ENCODE results near the gene TGFBR3L.
"Not testable (repeated sequence)": the region's sequence is repeated elsewhere in the genome, so short reads cannot be mapped to it uniquely, and the experiment has no call there.

Gene TGFBR3L

DNA sequence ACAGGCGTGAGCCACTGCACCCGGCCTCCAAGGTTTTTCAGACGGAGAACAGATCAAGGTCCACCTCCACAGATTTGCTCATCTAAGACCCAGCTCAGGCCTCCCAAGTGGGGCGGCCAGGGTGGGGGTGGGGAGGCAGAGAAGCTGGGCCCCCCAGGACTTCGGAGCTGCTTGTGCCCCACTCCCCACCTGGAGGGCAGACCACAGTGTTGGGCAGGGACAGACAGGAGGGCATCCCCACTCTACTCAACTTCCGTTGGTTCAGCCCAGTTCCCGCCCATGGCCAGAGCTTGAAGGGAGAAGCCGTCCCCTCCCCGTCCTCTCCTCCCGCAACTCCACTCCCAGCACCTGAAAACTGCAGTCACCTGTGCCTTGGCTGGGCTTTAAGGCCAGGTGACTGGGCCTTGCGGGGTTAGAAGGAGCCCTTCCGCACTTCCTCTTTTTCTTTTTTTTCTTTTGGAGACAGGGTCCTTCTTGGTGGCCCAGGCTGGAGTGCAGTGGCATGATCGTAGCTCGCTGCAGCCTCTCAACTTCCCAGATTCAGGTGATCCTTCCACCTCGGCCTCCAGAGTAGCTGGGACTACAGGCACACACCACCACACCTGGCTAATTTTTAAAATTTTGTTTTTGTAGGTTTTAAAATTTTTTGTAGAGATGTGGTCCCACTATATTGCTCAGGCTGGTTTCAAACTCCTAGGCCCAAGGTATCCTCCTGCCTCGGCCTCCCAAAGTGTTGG is 27.1 kb upstream of the TGFBR3L start:
- ATAC-seq (replicated peaks) (no peak), DNase-seq (no peak)
- no peaks in the 10 kb centered on the region for H3K36me3 Mint-ChIP-seq (ENCODE audit: insufficient read depth)
- H3K27me3 Mint-ChIP-seq = peaks cover 8 to 40% of the 10 kb centered on the region in 2 donors
- no peaks in the 10 kb centered on the region for H3K9me3 Mint-ChIP-seq
- no peak overlapping the region for H3K27ac Mint-ChIP-seq
- H3K4me3 Mint-ChIP-seq = no peak overlapping the region
- peaks cover 0 to 1% of the 10 kb centered on the region in 2 donors for H3K4me1 Mint-ChIP-seq (ENCODE audit: low read depth in 2 of 2)

GRCh38 chr19:7888145-7888825 is 26.3 kb upstream of the TGFBR3L start, which contains the start of gene LRRC8E:
Gene LRRC8E (plus strand): TSS chr19:7888510. CDS start chr19:7895604, 7,094 bp downstream.
- Mint-ChIP-seq H3K27ac (no peak within 1 kb of the TSS), H3K4me1 (ENCODE audit: low read depth in 2 of 2) (peaks cover 0 to 1% of the 10 kb centered on the region in 2 donors), H3K27me3 (peaks cover 8 to 40% of the 10 kb centered on the region in 2 donors), H3K36me3 (ENCODE audit: insufficient read depth) (no peaks in the 10 kb centered on the region), H3K4me3 (no peak within 1 kb of the TSS), H3K9me3 (no peaks in the 10 kb centered on the region)
- DNase-seq (no peak), ATAC-seq (replicated peaks) (peak; percentile 76)

DNA sequence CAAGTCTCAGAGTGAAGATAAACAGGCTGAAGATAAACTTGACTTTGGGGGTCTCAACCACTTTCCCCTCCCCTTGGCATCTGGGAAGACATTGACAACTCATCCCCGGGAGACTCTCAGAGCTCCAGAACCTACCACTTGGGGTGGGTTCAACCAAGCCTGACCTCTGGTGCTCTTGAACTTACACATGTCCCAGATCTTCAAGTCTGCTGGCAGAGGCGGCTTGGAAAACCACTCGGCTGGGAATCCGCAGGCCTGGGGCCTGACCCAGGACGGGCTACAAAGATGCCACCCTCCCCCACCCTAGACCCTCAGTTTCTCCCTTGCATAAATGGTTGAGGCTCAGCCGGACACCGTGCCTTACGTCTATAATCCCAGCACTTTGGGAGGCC is 25.8 kb upstream of the TGFBR3L start:
- Mint-ChIP-seq H3K36me3 (ENCODE audit: insufficient read depth) (no peaks in the 10 kb centered on the region), H3K27ac (no peak overlapping the region), H3K4me1 (ENCODE audit: low read depth in 2 of 2) (peaks cover 0 to 1% of the 10 kb centered on the region in 2 donors), H3K9me3 (no peaks in the 10 kb centered on the region), H3K4me3 (no peak overlapping the region), H3K27me3 (peaks cover 10 to 42% of the 10 kb centered on the region in 2 donors)
- DNase-seq (no peak), ATAC-seq (replicated peaks) (no peak)

DNA sequence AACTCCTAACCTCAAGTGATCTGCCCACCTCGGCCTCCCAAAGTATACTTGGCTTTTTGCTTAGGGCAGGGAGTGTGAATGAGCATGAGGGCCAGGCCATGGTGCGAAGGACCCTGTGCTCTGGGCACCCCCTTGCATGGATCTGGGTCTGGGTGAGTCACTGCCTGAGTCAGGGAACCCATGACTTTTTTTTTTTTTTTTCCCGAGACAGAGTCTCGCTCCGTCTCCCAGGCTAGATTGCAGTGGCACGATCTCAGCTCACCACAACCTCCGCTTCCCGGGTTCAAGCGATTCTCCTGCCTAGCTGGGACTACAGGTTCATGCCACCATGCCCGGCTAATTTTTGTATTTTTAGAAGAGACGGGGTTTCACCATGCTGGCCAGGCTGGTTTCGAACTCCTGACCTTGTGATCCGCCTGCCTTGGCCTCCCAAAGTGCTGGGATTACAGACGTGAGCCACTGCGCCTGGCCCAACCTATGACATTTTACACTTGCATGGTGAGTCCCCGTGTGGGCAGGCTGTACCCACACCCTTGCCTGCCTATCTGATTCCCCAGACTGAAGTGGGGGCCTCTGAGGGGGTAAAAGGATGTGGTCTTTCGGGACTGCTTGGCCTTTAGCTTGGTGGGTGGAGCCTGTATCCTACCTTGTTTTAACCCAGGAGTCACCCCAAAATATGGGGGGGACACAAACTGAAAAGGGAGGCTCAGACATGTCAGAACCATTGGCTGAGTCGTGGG is 21.1 kb upstream of the TGFBR3L start:
- not testable (repeated sequence) for H3K4me1 Mint-ChIP-seq (ENCODE audit: low read depth in 2 of 2); H3K4me3 Mint-ChIP-seq; H3K27ac Mint-ChIP-seq; DNase-seq; ATAC-seq (replicated peaks); H3K9me3 Mint-ChIP-seq; H3K36me3 Mint-ChIP-seq (ENCODE audit: insufficient read depth)
- H3K27me3 Mint-ChIP-seq = peaks cover 36 to 61% of the 10 kb centered on the region in 2 donors

- DNase-seq = no peak
- Mint-ChIP-seq H3K4me1 (ENCODE audit: low read depth in 2 of 2) (no peaks in the 10 kb centered on the region), H3K27me3 (peaks cover 27 to 49% of the 10 kb centered on the region in 2 donors), H3K9me3 (no peaks in the 10 kb centered on the region), H3K4me3 (no peak overlapping the region), H3K36me3 (ENCODE audit: insufficient read depth) (no peaks in the 10 kb centered on the region), H3K27ac (no peak overlapping the region)
- no peak for ATAC-seq (replicated peaks)
Observed at GRCh38 chr19:7894612-7895309, 19.9 kb upstream of the TGFBR3L start.

DNA sequence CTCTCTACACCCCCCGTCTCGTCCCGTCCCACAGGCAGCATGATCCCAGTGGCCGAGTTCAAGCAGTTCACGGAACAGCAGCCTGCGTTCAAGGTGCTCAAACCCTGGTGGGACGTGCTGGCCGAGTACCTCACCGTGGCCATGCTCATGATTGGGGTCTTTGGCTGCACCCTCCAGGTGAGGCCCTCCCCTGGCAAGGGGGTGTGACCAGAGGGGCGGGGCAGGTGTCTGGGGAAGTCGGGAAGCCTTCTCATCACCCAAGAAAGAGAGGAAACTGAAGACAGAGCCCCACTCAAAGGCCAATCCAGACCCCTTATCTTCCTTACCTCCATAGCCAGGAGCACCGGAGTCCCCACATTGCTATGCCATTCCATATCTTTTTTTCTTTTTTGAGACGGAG is 19.1 kb upstream of the TGFBR3L start:
- Mint-ChIP-seq H3K36me3 (ENCODE audit: insufficient read depth) (no peaks in the 10 kb centered on the region), H3K4me1 (ENCODE audit: low read depth in 2 of 2) (no peaks in the 10 kb centered on the region), H3K27me3 (peaks cover 27 to 43% of the 10 kb centered on the region in 2 donors), H3K9me3 (no peaks in the 10 kb centered on the region), H3K27ac (no peak overlapping the region), H3K4me3 (no peak overlapping the region)
- ATAC-seq (replicated peaks) (no peak), DNase-seq (no peak)

DNA sequence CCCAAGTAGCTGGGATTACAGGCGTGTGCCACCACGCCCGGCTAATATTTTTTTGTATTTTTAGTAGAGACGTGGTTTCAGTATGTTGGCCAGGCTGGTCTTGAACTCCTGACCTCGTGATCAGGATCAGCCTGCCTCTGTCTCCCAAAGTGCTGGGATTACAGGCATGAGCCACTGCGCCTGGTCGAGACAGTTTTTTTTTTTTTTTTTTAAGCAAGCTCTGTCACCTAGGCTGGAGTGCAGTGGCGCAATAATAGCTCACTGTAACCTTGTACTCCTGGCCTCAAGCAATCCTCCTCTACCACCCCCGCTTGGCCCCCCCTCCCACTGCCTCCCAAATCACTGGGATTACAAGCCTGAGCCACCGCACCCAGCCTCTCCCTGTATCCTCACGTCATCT is 17.3 kb upstream of the TGFBR3L start:
- peaks cover 27 to 33% of the 10 kb centered on the region in 2 donors for H3K27me3 Mint-ChIP-seq
- H3K36me3 Mint-ChIP-seq (ENCODE audit: insufficient read depth) = no peaks in the 10 kb centered on the region
- no peaks in the 10 kb centered on the region for H3K4me1 Mint-ChIP-seq (ENCODE audit: low read depth in 2 of 2)
- H3K27ac Mint-ChIP-seq = no peak overlapping the region
- H3K4me3 Mint-ChIP-seq = no peak overlapping the region
- ATAC-seq (replicated peaks) (no peak), DNase-seq (no peak)
- no peaks in the 10 kb centered on the region for H3K9me3 Mint-ChIP-seq

- Mint-ChIP-seq H3K27ac (no peak overlapping the region), H3K4me3 (no peak overlapping the region), H3K36me3 (ENCODE audit: insufficient read depth) (peaks cover 12% of the 10 kb centered on the region), H3K9me3 (no peaks in the 10 kb centered on the region), H3K27me3 (peaks cover 24 to 29% of the 10 kb centered on the region in 2 donors), H3K4me1 (ENCODE audit: low read depth in 2 of 2) (peaks cover 8 to 9% of the 10 kb centered on the region in 2 donors)
- ATAC-seq (replicated peaks) = no peak
- DNase-seq = no peak
Observed at GRCh38 chr19:7898967-7899366, 15.7 kb upstream of the TGFBR3L start.

DNA sequence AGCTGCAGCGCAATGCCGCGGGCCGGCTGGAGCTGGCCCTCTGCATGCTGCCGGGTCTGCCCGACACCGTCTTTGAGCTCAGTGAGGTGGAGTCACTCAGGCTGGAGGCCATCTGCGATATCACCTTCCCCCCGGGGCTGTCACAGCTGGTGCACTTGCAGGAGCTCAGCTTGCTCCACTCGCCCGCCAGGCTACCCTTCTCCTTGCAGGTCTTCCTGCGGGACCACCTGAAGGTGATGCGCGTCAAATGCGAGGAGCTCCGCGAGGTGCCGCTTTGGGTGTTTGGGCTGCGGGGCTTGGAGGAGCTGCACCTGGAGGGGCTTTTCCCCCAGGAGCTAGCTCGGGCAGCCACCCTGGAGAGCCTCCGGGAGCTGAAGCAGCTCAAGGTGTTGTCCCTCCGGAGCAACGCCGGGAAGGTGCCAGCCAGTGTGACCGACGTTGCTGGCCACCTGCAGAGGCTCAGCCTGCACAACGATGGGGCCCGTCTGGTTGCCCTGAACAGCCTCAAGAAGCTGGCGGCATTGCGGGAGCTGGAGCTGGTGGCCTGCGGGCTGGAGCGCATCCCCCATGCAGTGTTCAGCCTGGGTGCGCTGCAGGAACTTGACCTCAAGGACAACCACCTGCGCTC is 14.8 kb upstream of the TGFBR3L start:
- H3K9me3 Mint-ChIP-seq = no peaks in the 10 kb centered on the region
- H3K27me3 Mint-ChIP-seq = peaks cover 15 to 20% of the 10 kb centered on the region in 2 donors
- peaks cover 21% of the 10 kb centered on the region for H3K36me3 Mint-ChIP-seq (ENCODE audit: insufficient read depth)
- ATAC-seq (replicated peaks) (no peak), DNase-seq (no peak)
- H3K4me3 Mint-ChIP-seq = no peak overlapping the region
- peaks cover 13% of the 10 kb centered on the region in 2 donors for H3K4me1 Mint-ChIP-seq (ENCODE audit: low read depth in 2 of 2)
- H3K27ac Mint-ChIP-seq = no peak overlapping the region

GRCh38 chr19:7900401-7900870 is 14.2 kb upstream of the TGFBR3L start:
- ATAC-seq (replicated peaks) = no peak
- Mint-ChIP-seq H3K27ac (no peak overlapping the region), H3K27me3 (peaks cover 11 to 14% of the 10 kb centered on the region in 2 donors), H3K4me1 (ENCODE audit: low read depth in 2 of 2) (peaks cover 17 to 19% of the 10 kb centered on the region in 2 donors), H3K4me3 (no peak overlapping the region), H3K36me3 (ENCODE audit: insufficient read depth) (peaks cover 27% of the 10 kb centered on the region), H3K9me3 (no peaks in the 10 kb centered on the region)
- DNase-seq = no peak

DNA sequence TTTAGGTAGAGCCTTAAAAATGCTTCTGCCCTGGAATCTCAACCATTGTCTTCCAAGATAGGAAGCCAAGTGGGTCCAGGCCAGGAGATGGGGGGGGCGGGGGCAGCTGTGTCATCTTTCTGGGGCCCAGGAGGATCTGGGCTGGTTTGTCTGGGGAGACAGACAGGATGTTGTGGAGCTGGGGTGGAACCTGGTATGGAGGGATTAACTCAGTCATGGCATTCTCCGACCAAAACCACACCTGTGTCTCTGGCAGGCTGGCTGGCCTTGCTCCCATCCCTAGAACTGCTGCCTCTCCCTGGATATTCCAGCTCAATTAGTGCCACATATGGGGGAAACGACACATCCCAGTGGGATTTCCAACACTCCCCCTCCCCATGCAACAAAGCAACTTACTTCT is 13.7 kb upstream of the TGFBR3L start:
- H3K4me3 Mint-ChIP-seq = no peak overlapping the region
- peaks cover 22 to 24% of the 10 kb centered on the region in 2 donors for H3K4me1 Mint-ChIP-seq (ENCODE audit: low read depth in 2 of 2)
- H3K27ac Mint-ChIP-seq = no peak overlapping the region
- DNase-seq = no peak
- ATAC-seq (replicated peaks) = no peak
- peaks cover 31% of the 10 kb centered on the region for H3K36me3 Mint-ChIP-seq (ENCODE audit: insufficient read depth)
- H3K27me3 Mint-ChIP-seq = peaks cover 6 to 9% of the 10 kb centered on the region in 2 donors
- H3K9me3 Mint-ChIP-seq = no peaks in the 10 kb centered on the region

DNA sequence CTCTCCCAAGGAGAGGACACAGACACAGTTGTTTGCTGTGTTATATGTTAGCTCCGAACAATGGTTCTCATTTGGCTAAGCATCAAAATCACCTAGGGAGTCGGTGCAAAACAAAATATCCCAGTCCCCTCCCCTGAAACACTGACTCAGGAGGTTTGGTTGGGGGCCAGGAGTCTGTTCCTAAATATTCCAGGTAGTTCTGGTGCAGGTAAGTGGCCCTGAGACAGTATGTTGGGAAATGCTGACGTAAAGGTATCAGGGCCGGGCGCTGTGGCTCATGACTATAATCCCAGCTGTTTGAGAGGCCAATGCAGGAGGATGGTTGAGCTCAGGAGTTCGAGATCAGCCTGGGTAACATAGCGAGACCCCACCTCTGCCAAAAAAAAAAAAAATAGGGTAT is 13.3 kb upstream of the TGFBR3L start:
- H3K27me3 Mint-ChIP-seq = peaks cover 5 to 9% of the 10 kb centered on the region in 2 donors
- ATAC-seq (replicated peaks) = no peak
- H3K4me1 Mint-ChIP-seq (ENCODE audit: low read depth in 2 of 2) = peaks cover 25 to 26% of the 10 kb centered on the region in 2 donors
- peaks cover 34% of the 10 kb centered on the region for H3K36me3 Mint-ChIP-seq (ENCODE audit: insufficient read depth)
- no peak for DNase-seq
- peak overlapping the region in 1 of 2 donors; percentile 95 for H3K4me3 Mint-ChIP-seq
- no peak overlapping the region for H3K27ac Mint-ChIP-seq
- H3K9me3 Mint-ChIP-seq = no peaks in the 10 kb centered on the region

Data from effector memory CD8-positive, alpha-beta T cell (primary cell).